Gastrocnemius medialis (tissue), 4 donors: Measurements from ENCODE around the gene TEAD4. TPM values are rescaled to one million over a fixed set of nuclear protein-coding genes. Genes with fewer than 3 reads are reported as not detected.
A peak's percentile ranks its signal among the peaks of the same experiment; 100 is the strongest.

Experiments used
- ATAC-seq, 2 donors: fragments of 150-250 bp; one replicate each; pipeline ENCODE4 v1.9.1; 2016
- DNase-seq, 2 donors: peaks; one replicate each; pipeline ENCODE4 v3.0.0-alpha.2; 2019
- H3K27ac ChIP-seq, 4 donors: fragments of 200-600 bp; sonication (generic); 1 replicate in 1 of 4; 2 replicates in 3 of 4; pipeline ENCODE4 v1.5.1; 2016 to 2018; ENCODE audit warnings: mild to moderate bottlenecking in 2 of 4, moderate library complexity in 1 of 4
- H3K27me3 ChIP-seq, 3 donors: fragments of 200-600 bp; sonication (generic) in 2 of 3; 1 replicate in 1 of 3; 2 replicates in 2 of 3; pipeline versions ENCODE4 v1.5.1 to v1.6.0; 2016 to 2019; ENCODE audit warnings: mild to moderate bottlenecking in 1 of 3, moderate library complexity in 1 of 3
- H3K36me3 ChIP-seq, 2 donors: fragments of 200-600 bp; sonication (generic) in 1 of 2; one replicate each; pipeline ENCODE4 v1.5.1; 2017 to 2018
- H3K4me1 ChIP-seq, 2 donors: fragments of 200-600 bp; sonication (generic) in 1 of 2; one replicate each; pipeline ENCODE4 v1.5.1; 2016 to 2017; ENCODE audit warnings: mild to moderate bottlenecking in 2 of 2
- H3K4me3 ChIP-seq, 4 donors: fragments of 200-600 bp; sonication (generic) in 3 of 4; 1 replicate in 1 of 4; 2 replicates in 3 of 4; pipeline ENCODE4 v1.5.1; 2016 to 2019; ENCODE audit warnings: mild to moderate bottlenecking in 2 of 4
- H3K9me3 ChIP-seq, 3 donors: fragments of 200-600 bp; sonication (generic) in 2 of 3; 1 replicate in 1 of 3; 2 replicates in 2 of 3; pipeline ENCODE4 v1.5.1; 2016 to 2019
- POLR2A ChIP-seq, 2 donors: fragments of 450-650 bp; IDR thresholded peaks; one replicate each; pipeline ENCODE4 v1.6.1; 2017; ENCODE audit warnings: antibody characterized with exemption in 2 of 2, mild to moderate bottlenecking in 2 of 2, moderate library complexity in 2 of 2
- in situ Hi-C, 4 donors: fragments of 200-750 bp; cut with MboI; loops; one replicate each; pipeline versions ENCODE4 v1.15.0 to v1.8.0; 2017; ENCODE audit warnings: low sequenced_read_pairs in 4 of 4
- intact Hi-C: fragments of 100-400 bp; cut with DNase I; formaldehyde crosslinking; loops from one replicate; pipeline ENCODE4 v1.15.1; 2023; ENCODE audit warnings: low total_unique reads
- total RNA-seq, 4 donors: library from RNA; depleted of rRNA; stranded (reverse); fragments of >200 nt; gene quantifications; one replicate each; pipeline versions ENCODE4 v1.1.0 to v1.2.3, GENCODE V29; 2016
- TF ChIP-seq, protein P1 (sequence below), 5 experiments: fragments of 450-650 bp in 3 of 5; fragments of 200-600 bp in 2 of 5; sonication (generic) in 2 of 5; IDR thresholded peaks in 4 of 5; conservative IDR thresholded peaks in 1 of 5; 1 replicate in 4 of 5; 2 replicates in 1 of 5; pipeline ENCODE4 v1.5.1; 2016 to 2019; ENCODE audit warnings: antibody characterized with exemption in 5 of 5, mild to moderate bottlenecking in 3 of 5, moderate library complexity in 3 of 5

The TEAD4 gene
- total RNA-seq, 4 donors from 2014 or later = 91.1 to 201 (median 122) TPM

DNA sequence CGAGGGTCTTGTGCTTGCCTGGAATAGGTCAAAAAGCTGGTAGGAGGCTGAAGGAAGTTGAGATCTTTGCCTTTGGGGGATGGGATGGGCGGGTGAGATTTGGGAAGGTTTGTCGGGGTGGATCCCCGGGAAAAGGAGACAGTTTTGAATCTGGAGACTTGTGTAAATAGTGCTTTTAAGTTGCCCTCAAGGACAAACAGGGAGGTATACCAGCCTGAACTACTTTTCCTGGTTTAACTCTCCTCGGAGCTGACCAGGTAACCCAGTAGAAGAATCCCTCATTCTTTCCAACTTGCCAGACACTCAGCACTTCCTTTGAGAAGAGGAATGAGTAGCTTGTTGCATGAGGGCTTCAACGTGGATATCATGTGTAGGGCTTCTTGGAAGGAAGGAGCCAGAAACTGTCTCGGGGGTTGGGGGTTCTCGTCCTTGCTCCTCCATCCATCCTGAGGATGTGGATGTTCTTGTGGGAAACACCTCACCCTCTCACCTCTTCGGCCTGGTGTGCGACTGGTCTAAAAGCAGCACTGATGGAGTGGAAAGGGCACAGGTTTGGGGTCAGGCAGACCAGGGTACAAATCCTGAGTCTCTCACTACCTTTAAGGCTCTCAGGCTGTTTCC is 1.9 kb downstream of the TEAD4 start:
- no peaks in the 10 kb centered on the region for H3K9me3 ChIP-seq
- H3K4me1 ChIP-seq = peaks cover 45 to 50% of the 10 kb centered on the region in 2 donors
- ATAC-seq (no peak), DNase-seq (no peak)
- H3K4me3 ChIP-seq = peak overlapping the region; percentile 61 to 87 (median 74)
- H3K27ac ChIP-seq = peak overlapping the region; percentile 87 to 98 (median 96)
- TF ChIP-seq POLR2A (IDR thresholded peaks at IDR 0.05) = no peak
- TF ChIP-seq, protein P1, sequence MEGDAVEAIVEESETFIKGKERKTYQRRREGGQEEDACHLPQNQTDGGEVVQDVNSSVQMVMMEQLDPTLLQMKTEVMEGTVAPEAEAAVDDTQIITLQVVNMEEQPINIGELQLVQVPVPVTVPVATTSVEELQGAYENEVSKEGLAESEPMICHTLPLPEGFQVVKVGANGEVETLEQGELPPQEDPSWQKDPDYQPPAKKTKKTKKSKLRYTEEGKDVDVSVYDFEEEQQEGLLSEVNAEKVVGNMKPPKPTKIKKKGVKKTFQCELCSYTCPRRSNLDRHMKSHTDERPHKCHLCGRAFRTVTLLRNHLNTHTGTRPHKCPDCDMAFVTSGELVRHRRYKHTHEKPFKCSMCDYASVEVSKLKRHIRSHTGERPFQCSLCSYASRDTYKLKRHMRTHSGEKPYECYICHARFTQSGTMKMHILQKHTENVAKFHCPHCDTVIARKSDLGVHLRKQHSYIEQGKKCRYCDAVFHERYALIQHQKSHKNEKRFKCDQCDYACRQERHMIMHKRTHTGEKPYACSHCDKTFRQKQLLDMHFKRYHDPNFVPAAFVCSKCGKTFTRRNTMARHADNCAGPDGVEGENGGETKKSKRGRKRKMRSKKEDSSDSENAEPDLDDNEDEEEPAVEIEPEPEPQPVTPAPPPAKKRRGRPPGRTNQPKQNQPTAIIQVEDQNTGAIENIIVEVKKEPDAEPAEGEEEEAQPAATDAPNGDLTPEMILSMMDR (IDR thresholded peaks at IDR 0.05 in 4 of 5, conservative IDR thresholded peaks at IDR 0.05 in 1 of 5) = no peak
- intact Hi-C loops (loop anchor here (1.0 kb wide), 1 partner anchor 42 kb away; no protein-coding TSS in a partner anchor), in situ Hi-C loops (no loop called here)
- peaks cover 0 to 5% of the 10 kb centered on the region in 2 donors for H3K36me3 ChIP-seq
- H3K27me3 ChIP-seq = no peaks in the 10 kb centered on the region

DNA sequence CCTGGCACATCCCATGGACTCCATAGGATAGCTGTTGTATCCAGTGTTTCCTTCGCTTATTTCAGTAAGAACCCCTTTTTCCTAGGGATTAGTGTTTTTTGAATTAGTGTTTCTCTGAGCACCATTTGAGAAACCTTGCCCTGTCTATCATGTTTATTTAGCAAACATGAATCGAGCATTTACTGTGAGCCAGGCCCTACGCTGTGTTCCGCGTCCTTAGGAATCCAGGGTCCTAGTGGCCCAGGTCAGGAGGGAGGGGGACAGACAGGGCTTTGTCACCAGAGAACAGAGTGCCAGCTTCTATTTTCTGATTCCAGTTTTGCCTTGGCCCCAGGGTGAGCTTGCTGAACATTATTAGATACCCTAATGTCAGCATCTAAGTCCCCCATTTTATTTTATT is 2.5 kb downstream of the TEAD4 start:
- H3K27me3 ChIP-seq = no peaks in the 10 kb centered on the region
- in situ Hi-C loops = no loop called here

GRCh38 chr12:2963154-2963759 is 4.1 kb downstream of the TEAD4 start:
- intact Hi-C loops (loop anchor here (1.0 to 2.0 kb wide), 2 partner anchors 36 to 72 kb away; no protein-coding TSS in a partner anchor), in situ Hi-C loops (no loop called here)
- H3K4me1 ChIP-seq = peaks cover 42 to 47% of the 10 kb centered on the region in 2 donors
- ATAC-seq = peak; percentile 44 to 60
- H3K9me3 ChIP-seq = no peaks in the 10 kb centered on the region
- H3K27ac ChIP-seq = peak overlapping the region; percentile 87 to 98 (median 96)
- H3K36me3 ChIP-seq = no peaks in the 10 kb centered on the region
- peak; percentile 66 to 94 for DNase-seq
- H3K4me3 ChIP-seq = peak overlapping the region; percentile 24 to 58 (median 42)
- no peaks in the 10 kb centered on the region for H3K27me3 ChIP-seq
- TF ChIP-seq, protein P1 (IDR thresholded peaks at IDR 0.05 in 4 of 5, conservative IDR thresholded peaks at IDR 0.05 in 1 of 5) = no peak
- peak; percentile 43 to 50 for TF ChIP-seq POLR2A (IDR thresholded peaks at IDR 0.05)

More for the DNA sequence above, 2.5 kb downstream of the TEAD4 start:
- peaks cover 45 to 50% of the 10 kb centered on the region in 2 donors for H3K4me1 ChIP-seq
- H3K9me3 ChIP-seq = no peaks in the 10 kb centered on the region
- peaks cover 0 to 5% of the 10 kb centered on the region in 2 donors for H3K36me3 ChIP-seq
- intact Hi-C loops = loop anchor here (1.0 to 2.0 kb wide), 2 partner anchors 42 to 73 kb away; no protein-coding TSS in a partner anchor
- peak overlapping the region; percentile 87 to 98 (median 96) for H3K27ac ChIP-seq
- no peak for TF ChIP-seq POLR2A (IDR thresholded peaks at IDR 0.05)
- TF ChIP-seq, protein P1 (IDR thresholded peaks at IDR 0.05 in 4 of 5, conservative IDR thresholded peaks at IDR 0.05 in 1 of 5) = no peak
- DNase-seq (no peak), ATAC-seq (no peak)
- peak overlapping the region in 3 of 4 donors; percentile 61 to 87 (median 69) for H3K4me3 ChIP-seq

DNA sequence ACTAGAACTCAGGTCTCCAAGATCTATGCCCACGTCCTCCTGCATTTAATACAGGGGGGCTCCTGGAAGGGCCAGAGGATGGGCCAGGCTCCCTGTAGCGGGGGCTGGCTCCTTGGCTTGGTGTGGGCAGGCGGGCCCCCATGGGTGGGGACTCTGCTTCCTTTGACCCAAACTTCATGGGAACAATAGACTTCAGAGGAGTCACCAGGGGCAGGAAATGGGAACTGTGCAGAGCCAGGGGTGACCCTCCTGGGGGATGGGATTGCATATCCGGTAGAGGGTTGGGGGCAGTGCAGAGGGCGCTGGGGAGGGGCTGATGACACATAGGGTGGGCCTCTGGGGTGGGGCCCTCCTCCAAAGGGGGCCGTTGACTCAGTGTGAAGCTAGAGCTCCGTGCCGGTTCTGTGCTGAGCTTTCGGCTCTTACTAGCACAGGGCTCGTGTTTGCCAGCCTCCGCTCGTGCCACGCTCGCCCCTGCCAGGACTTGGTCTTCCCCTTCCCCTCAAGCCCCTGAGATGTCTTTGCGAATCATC is 4.6 kb downstream of the TEAD4 start:
- Histone ChIP-seq H3K36me3 (no peaks in the 10 kb centered on the region), H3K9me3 (no peaks in the 10 kb centered on the region), H3K27me3 (no peaks in the 10 kb centered on the region), H3K27ac (peak overlapping the region; percentile 87 to 98 (median 96)), H3K4me3 (peak overlapping the region; percentile 24 to 58 (median 42)), H3K4me1 (peaks cover 39 to 43% of the 10 kb centered on the region in 2 donors)
- in situ Hi-C loops = no loop called here
- intact Hi-C loops = loop anchor here (1.0 to 2.0 kb wide), 2 partner anchors 35 to 71 kb away; no protein-coding TSS in a partner anchor
- DNase-seq (peak in 1 of 2 donors; percentile 43), ATAC-seq (peak in 1 of 2 donors; percentile 3)
- TF ChIP-seq, protein P1 (IDR thresholded peaks at IDR 0.05 in 4 of 5, conservative IDR thresholded peaks at IDR 0.05 in 1 of 5) = no peak
- no peak for TF ChIP-seq POLR2A (IDR thresholded peaks at IDR 0.05)
